ENCODE data around the gene RSRC2.
"Not testable (repeated sequence)": the region's sequence is repeated elsewhere in the genome, so short reads cannot be mapped to it uniquely, and the experiment has no call there.

RSRC2 gene

GRCh38 chr12:122484385-122484784 lies 42.4 kb downstream of the RSRC2 start:
- not testable (repeated sequence) for DNase-seq

DNA sequence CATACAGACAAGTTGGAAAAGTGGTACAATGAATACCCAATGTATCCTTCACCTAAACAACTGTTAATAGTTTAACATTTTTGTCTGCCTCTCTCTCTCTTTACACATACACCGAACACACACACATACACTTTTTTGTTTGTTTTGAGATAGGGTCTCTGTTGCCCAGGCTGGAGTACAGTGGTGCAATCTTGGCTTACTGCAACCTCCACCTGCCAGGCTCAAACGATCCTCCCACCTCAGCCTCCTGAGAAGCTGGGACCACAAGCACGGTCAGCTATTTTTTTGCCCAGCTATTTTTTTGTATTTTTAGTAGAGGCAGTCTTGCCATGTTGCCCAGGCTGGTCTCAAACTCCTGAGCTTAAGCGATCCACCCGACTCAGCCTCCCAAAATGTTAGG lies 42.8 kb downstream of the RSRC2 start:
- no peak for DNase-seq

DNA sequence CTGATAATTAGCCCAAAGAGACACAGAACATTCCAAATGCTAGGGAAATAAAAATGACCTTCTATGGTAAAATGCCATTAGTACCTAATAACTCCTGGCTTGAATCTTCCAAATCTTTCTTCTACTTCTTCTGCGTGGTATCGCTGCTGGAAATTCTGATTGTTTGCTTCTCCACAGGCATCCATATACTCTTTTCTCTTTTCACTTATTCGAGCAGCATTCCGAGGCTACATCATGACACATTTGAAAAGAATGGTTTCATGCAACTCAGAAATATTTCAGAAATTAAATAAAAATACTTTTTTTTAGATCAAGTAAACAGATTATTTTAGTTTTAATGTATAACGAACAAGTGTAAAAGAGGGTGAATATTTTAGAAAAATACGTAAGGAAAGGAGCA lies 44.9 kb downstream of the RSRC2 start:
- no peak for DNase-seq

- DNase-seq = no peak
These were observed 46.0 kb downstream of the RSRC2 start for GRCh38 chr12:122480753-122481152.

DNA sequence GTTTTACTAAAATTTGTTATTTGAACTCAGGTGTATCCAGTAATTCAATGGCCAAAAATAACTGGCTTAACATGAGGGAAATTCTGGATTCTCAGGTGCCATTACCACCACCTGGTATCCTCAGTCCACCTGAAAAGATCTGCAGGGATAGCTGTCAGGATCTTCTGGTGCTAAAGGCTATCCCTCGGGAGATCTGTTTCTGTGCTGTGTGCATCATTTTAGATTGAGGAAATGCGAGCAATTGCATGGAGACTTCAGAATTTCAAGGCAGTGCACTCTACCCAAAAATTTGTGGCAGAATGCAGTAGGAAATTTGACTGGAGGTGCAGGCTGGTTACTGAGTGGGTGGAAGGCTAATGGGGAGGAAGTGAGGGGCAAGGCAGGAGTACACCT lies 52.4 kb downstream of the RSRC2 start:
- DNase-seq = no peak

GRCh38 chr12:122473543-122474323 lies 53.0 kb downstream of the RSRC2 start:
- no peak for DNase-seq

DNA sequence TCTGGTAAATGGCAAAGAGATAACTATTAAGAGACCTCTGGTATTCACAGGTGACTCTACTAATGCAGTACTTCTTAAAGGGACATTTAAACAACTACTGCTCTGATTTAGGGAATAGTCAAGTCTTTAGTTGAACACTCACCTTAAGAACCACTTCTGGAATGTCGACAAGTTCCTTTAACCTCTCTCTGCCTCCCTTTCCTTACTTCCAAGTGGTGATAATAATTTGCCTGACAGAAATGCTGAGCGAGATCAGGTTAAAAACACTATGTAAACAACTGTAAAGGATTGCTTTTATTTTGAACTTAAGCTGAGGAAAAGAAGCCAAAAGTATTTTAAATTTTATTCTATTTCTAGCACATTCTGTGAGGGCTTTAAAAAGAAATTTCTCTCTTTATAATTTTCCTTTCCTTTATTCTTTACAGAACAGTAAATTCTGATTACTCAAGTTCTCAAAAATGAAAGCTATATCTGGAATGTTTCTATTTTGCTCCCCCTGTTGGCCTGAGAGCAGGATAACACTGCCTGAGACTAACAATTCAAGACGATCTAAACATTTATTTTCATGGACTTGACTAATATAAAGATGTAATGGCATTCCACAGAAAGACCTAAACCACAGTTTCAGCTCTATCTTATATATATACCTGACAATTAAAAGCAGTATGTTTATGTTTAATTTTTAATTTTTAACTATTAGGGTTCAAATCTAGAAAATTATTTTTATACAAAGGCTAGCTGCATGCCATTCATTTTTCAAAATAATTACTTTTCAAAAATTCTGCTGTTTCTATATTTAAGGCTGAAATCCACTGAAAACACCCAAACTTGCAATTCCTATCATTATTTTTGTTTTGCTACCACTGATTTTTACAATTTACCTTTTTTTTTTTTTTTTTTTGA lies 55.2 kb downstream of the RSRC2 start:
- peak in 1 of 5 donors; percentile 43 for DNase-seq

GRCh38 chr12:122470576-122470975 lies 56.2 kb downstream of the RSRC2 start:
- not testable (repeated sequence) for DNase-seq

DNA sequence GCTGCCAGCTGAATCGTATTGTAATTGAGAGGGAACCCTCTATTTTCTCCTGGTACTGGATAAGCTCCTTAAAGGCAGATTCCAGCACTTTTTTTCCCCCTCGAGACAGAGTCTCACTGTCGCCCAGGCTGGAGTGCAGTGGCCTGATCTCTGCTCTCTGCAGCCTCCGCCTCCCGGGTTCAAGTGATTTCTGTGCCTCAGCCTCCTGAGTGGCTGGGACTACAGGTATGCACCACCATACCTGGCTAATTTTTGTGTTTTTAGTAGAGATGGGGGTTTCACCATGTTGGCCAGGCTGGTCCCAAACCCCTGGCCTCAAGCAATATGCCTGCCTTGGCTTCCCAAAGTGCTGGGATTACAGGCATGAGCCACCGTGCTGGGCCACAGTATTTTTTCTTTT lies 56.9 kb downstream of the RSRC2 start:
- not testable (repeated sequence) for DNase-seq

GRCh38 chr12:122467983-122468382 lies 58.8 kb downstream of the RSRC2 start:
- no peak for DNase-seq

DNA sequence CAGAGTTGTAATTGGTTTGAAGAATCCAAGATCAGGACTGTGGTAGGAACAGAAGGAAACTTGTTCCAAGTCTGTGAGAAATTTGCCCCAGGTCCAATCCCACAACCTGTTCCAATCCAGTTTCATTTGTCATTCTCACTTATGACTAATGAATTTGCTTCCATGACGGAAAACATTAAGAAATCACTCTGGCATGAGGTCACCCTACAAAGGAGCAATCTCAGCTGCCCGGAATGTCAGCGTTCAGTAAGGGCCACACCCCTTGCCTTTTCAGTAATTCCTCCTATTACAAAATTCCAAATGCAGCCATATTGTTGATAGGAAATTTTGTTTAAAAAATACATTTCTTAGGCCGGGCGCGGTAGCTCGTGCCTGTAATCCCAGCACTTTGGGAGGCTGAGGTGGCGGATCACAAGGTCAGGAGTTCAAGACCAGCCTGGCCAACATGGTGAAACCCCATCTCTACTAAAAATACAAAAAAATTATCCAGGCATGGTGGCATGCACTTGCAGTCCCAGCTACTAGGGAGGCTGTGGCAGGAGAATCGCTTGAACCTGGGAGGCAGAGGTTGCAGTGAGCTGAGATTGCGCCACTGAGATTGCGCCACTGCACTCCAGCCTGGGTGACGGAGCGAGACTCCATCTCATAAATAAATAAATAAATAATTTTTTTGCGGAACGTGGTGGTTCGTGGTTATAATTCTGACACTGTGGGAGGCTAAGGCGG lies 62.3 kb downstream of the RSRC2 start:
- DNase-seq = not testable (repeated sequence)

DNA sequence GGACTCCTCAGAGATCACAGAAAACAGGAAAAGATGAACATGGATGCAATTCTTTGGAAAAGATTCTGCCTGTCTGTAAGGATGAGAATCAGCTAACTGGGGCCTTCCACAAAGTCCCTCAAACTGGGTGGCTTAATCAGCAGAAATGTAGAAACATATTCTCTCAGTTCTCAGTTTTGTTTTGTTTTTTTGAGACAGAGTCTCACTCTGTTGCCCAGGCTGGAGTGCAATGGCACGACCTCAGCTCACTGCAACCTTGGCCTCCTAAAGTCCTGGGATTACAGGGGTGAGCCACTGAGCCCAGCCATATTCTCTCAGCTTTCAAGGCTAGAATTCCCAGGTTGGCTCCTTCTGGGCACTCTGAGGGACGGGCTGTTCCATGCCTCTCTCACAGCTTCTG lies 66.1 kb downstream of the RSRC2 start:
- no peak for DNase-seq

DNA sequence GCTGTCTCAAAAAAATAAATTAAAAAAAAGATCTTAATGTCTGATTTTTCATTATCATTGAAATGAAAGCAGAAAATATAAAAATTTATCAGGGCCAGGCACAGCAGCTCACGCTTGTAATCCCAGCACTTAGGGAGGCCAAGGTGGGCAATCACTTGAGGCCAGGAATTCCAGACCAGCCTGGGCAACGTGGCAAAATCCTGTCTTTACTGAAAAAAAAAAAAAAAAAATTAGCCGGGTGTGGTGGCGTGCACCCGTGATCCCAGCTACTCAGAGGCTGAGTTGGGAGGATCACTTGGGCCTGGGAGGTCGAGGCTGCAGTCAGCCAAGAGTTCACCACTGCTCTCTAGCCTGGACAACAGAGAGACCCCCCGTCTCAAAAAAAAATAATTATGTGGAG lies 66.7 kb downstream of the RSRC2 start:
- no peak for DNase-seq

DNA sequence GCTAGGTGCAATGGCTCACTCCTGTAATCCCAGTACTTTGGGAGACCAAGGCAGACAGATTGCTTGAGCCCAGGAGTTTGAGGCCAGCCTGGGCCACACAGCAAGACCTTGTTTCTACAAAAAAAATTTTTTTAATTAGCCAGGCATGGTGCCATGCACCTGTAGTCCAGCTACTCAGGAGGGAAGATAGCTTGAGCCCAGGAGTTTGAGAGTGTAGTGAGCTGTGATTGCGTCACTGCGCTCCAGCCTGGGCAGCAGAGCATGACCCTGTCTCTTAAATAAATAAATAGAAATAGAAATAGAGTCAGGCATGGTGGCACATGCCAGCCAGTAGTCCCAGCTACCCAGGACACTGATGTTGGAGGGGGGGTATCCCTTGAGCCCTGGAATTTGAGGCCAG lies 67.5 kb downstream of the RSRC2 start:
- no peak for DNase-seq

DNA sequence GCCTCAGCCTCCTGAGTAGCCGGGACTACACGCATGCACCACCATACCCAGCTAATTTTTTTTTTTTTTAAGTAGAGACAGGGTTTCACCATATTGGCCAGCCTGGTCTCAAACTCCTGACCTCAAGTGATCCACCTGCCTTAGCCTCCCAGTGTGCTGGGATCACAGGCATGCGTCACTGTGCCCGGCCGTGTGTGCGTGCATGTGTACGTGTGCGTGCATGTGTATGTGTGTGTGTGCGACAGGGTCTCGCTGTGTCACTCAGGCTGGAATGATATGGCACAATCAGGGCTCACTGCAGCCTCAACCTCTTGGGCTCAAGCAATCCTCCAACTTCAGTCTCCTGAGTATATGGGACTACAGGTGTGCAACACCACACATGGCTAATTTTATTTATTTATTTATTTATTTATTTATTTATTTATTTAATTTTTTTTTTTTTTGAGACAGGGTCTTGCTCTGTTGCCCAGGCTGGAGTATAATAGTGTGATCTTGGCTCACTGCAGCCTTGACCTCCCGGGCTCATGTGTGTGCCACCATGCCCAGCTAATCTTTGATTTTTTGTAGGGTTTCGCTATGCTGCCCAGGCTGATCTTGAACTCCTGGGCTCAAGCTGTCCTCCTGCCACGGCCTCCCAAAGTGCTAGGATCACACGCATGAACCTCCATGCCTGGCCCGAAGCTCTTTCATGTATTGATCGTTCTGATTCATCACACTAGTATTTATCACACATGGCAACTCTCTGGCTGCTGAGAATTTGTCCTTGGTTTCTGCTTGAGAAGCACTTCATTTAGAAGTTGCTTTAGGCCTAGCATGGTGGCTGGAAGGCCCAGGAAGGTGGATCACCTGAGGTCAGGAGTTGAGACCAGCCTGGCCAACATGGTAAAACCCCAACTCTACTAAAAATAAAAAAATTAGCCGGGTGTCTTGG lies 68.4 kb downstream of the RSRC2 start:
- no peak for DNase-seq

DNA sequence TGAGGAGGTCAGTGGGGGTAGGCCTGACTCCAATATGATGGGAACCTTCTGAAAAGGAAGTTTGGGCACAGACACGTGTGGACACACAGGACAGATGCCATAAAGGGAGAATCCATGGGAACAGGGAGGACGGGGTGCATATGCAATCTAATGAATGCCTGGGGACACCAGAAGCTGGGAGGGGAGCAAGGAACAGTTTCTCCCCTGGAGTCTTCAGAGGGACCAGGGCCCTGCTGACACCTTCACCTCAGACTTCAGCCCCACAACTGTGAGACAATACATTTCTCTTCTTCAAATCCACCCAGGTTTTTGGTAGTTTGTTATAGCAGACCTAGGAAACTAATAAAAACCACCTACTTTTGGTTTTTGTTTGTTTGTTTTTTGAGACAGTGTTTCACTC lies 69.1 kb downstream of the RSRC2 start:
- DNase-seq = no peak

DNA sequence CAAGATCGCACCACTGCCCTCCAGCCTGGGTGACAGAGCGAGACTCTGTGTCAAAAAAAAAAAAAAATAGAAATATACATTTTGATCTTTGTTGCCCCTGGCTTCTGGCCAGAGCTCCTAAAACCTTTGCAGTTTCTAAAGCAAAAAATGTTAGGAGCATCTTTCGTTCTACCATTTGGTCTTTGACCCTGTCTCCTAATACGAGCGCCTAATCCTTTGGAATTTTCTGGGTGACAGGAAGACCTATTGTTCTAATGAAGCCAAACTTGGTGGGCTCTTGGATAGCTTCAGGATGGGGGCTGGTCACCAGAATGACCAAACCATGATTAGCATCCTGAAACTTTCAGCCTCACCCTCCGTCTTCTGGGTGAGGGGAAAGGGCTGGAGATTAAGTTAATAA lies 72.0 kb downstream of the RSRC2 start:
- DNase-seq = no peak

GRCh38 chr12:122454250-122454721 lies 72.5 kb downstream of the RSRC2 start:
- DNase-seq = no peak

Measured in T-helper 1 cell (primary cell).